ENCODE data around the gene REXO2. TPM values are rescaled to one million over a fixed set of nuclear protein-coding genes. Genes with fewer than 3 reads are reported as not detected.

The REXO2 gene
- total and polyA plus RNA-seq, 2 of the 13 experiments (the other 11 are each of a cell fraction or from before 2014, with no cell fraction given): 95.6 to 104 TPM

- no peak for TF ChIP-seq LRRFIP1 (CRISPR knock-in tag; conservative IDR thresholded peaks at IDR 0.05)
- TF ChIP-seq ZNF564 (CRISPR knock-in tag; IDR thresholded peaks at IDR 0.05): no peak
- TF ChIP-seq NR2C2 (CRISPR knock-in tag; IDR thresholded peaks at IDR 0.05; ENCODE audit: borderline replicate concordance): peak; percentile 52; the same call in 1 of the 2 replicates
- peak; percentile 51 for TF ChIP-seq TAF15 (IDR thresholded peaks at IDR 0.05; ENCODE audit: low read depth, low read length, poor library complexity, severe bottlenecking)
- TF ChIP-seq ATF1 (CRISPR knock-in tag; IDR thresholded peaks at IDR 0.05): no peak
- TF ChIP-seq ZSCAN5A (CRISPR knock-in tag; IDR thresholded peaks at IDR 0.05; ENCODE audit: borderline replicate concordance): no peak; the same call in 1 of the 2 replicates
- TF ChIP-seq PBX2 (CRISPR knock-in tag; IDR thresholded peaks at IDR 0.05): no peak
- TF ChIP-seq ZKSCAN5 (CRISPR knock-in tag; IDR thresholded peaks at IDR 0.05): peak; percentile 84
- no peak for TF ChIP-seq ARNT (IDR thresholded peaks at IDR 0.05)
- no peak for TF ChIP-seq HHEX (CRISPR knock-in tag; IDR thresholded peaks at IDR 0.05)
- no peak for TF ChIP-seq EEA1 (CRISPR knock-in tag; IDR thresholded peaks at IDR 0.05; ENCODE audit: borderline replicate concordance)
- no peak for TF ChIP-seq MAF1 (CRISPR knock-in tag; IDR thresholded peaks at IDR 0.05; ENCODE audit: borderline replicate concordance)
- TF ChIP-seq KLF15 (CRISPR knock-in tag; IDR thresholded peaks at IDR 0.05; ENCODE audit: borderline replicate concordance): no peak
- no peak for TF ChIP-seq PCBP1 (IDR thresholded peaks at IDR 0.05; ENCODE audit: borderline replicate concordance, low read depth, low read length)
- no peak for TF ChIP-seq HNRNPL (IDR thresholded peaks at IDR 0.05; ENCODE audit: low read depth, low read length)
- peak; percentile 61 for TF ChIP-seq PATZ1 (CRISPR knock-in tag; IDR thresholded peaks at IDR 0.05)
- no peak for TF ChIP-seq HINFP (CRISPR knock-in tag; IDR thresholded peaks at IDR 0.05; ENCODE audit: low read depth)
These were observed at the start of gene REXO2 (continued) for GRCh38 chr11:114439229-114440120.

Measured in HepG2 (cell line).